Measurements from ENCODE around the gene LDLRAD4.

The LDLRAD4 gene

GRCh38 chr18:13603304-13604019 lies 384.9 kb downstream of the LDLRAD4 start:
- H3K9me3 ChIP-seq (ENCODE audit: insufficient read depth, low read length, severe bottlenecking): no peaks in the 10 kb centered on the region
- TF ChIP-seq CTCF (IDR thresholded peaks at IDR 0.05; ENCODE audit: borderline replicate concordance, extremely low read depth, low read length, poor library complexity, severe bottlenecking) (no peak), EZH2 (IDR thresholded peaks at IDR 0.05; ENCODE audit: borderline replicate concordance, low read depth, low read length, severe bottlenecking) (no peak)
- no peaks in the 10 kb centered on the region; the same call in 1 of the 2 replicates for H4K20me1 ChIP-seq (ENCODE audit: insufficient read depth, low read length)
- DNase-seq (no peak), ATAC-seq (ENCODE audit: insufficient read depth, low read depth) (no peak)
- no peak overlapping the region for H3K4me2 ChIP-seq (ENCODE audit: insufficient read depth, low read length)
- H3K27me3 ChIP-seq (ENCODE audit: insufficient read depth, low read length, poor library complexity): no peaks in the 10 kb centered on the region
- no peak overlapping the region for H3K9ac ChIP-seq (ENCODE audit: low read depth, low read length)
- H3K4me3 ChIP-seq (ENCODE audit: low read depth in 1 of 2, low read length in 2 of 2): no peak overlapping the region
- H2AFZ ChIP-seq (ENCODE audit: low read depth, low read length): no peak overlapping the region
- H3K79me2 ChIP-seq (ENCODE audit: insufficient read depth, low read length): peaks cover 80% of the 10 kb centered on the region
- peak overlapping the region; percentile 17; the same call in 1 of the 2 replicates for H3K27ac ChIP-seq (ENCODE audit: low read length)
- H3K4me1 ChIP-seq (ENCODE audit: insufficient read depth, low read length): peaks cover 49% of the 10 kb centered on the region
- H3K36me3 ChIP-seq (ENCODE audit: insufficient read depth, low read length): peaks cover 19% of the 10 kb centered on the region

DNA sequence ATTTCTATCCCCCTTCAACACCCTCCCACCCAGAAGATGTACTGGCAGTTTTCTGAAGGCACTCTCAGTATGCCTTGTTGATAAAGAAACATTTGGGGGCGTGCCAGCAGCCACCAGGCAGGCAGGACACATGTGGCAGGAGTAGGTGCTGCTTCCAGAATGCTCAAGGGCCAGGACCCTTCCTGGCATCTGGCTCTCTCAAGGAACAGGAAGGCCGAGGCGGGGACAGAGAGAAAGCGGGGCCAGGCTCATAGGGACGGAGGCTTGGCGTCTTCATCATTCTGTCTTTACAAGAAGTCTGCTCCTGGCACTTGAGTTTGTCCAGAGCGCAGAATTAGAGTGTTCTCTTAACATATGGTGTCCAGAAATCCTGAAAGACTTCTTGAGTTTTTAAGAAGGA lies 386.2 kb downstream of the LDLRAD4 start:
- no peak for TF ChIP-seq CTCF (IDR thresholded peaks at IDR 0.05; ENCODE audit: borderline replicate concordance, extremely low read depth, low read length, poor library complexity, severe bottlenecking)
- TF ChIP-seq EZH2 (IDR thresholded peaks at IDR 0.05; ENCODE audit: borderline replicate concordance, low read depth, low read length, severe bottlenecking): no peak
- Histone ChIP-seq H4K20me1 (ENCODE audit: insufficient read depth, low read length) (no peaks in the 10 kb centered on the region; the same call in 1 of the 2 replicates), H3K27me3 (ENCODE audit: insufficient read depth, low read length, poor library complexity) (no peaks in the 10 kb centered on the region), H3K4me1 (ENCODE audit: insufficient read depth, low read length) (peaks cover 62% of the 10 kb centered on the region), H3K9me3 (ENCODE audit: insufficient read depth, low read length, severe bottlenecking) (no peaks in the 10 kb centered on the region), H3K4me3 (ENCODE audit: low read depth in 1 of 2, low read length in 2 of 2) (no peak overlapping the region), H3K27ac (ENCODE audit: low read length) (peak overlapping the region; percentile 42; the same call in 1 of the 2 replicates), H2AFZ (ENCODE audit: low read depth, low read length) (no peak overlapping the region), H3K79me2 (ENCODE audit: insufficient read depth, low read length) (peaks cover 79% of the 10 kb centered on the region), H3K36me3 (ENCODE audit: insufficient read depth, low read length) (peaks cover 14% of the 10 kb centered on the region), H3K4me2 (ENCODE audit: insufficient read depth, low read length) (no peak overlapping the region), H3K9ac (ENCODE audit: low read depth, low read length) (no peak overlapping the region)
- ATAC-seq (ENCODE audit: insufficient read depth, low read depth): no peak
- DNase-seq: no peak

DNA sequence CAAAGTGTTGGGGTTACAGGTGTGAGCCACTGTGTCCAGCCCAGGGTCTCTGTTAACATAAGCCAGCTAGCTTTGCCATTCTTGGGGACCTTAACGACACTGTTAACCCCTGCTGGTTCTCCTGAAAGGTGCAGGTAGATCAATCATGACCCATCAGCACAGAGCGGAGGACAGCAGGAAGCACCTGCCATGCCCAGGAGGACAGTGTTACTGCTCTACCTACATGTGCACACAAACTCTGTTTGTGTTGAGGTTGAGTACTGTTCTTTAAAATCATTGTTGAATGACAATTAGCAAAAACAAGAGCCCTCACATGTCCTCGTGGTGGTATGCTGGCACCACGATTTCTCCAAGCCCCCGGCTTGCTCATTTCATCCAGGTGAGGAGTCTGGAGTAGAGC lies 386.9 kb downstream of the LDLRAD4 start:
- Histone ChIP-seq H3K9me3 (ENCODE audit: insufficient read depth, low read length, severe bottlenecking) (no peaks in the 10 kb centered on the region), H3K9ac (ENCODE audit: low read depth, low read length) (no peak overlapping the region), H3K4me2 (ENCODE audit: insufficient read depth, low read length) (no peak overlapping the region), H3K79me2 (ENCODE audit: insufficient read depth, low read length) (peaks cover 79% of the 10 kb centered on the region), H3K27me3 (ENCODE audit: insufficient read depth, low read length, poor library complexity) (no peaks in the 10 kb centered on the region), H4K20me1 (ENCODE audit: insufficient read depth, low read length) (no peaks in the 10 kb centered on the region; the same call in 1 of the 2 replicates), H3K4me3 (ENCODE audit: low read depth in 1 of 2, low read length in 2 of 2) (no peak overlapping the region), H3K27ac (ENCODE audit: low read length) (peak overlapping the region; percentile 42), H3K36me3 (ENCODE audit: insufficient read depth, low read length) (peaks cover 12% of the 10 kb centered on the region), H3K4me1 (ENCODE audit: insufficient read depth, low read length) (peaks cover 69% of the 10 kb centered on the region), H2AFZ (ENCODE audit: low read depth, low read length) (no peak overlapping the region)
- TF ChIP-seq CTCF (IDR thresholded peaks at IDR 0.05; ENCODE audit: borderline replicate concordance, extremely low read depth, low read length, poor library complexity, severe bottlenecking) (no peak), EZH2 (IDR thresholded peaks at IDR 0.05; ENCODE audit: borderline replicate concordance, low read depth, low read length, severe bottlenecking) (no peak)
- ATAC-seq (ENCODE audit: insufficient read depth, low read depth) (no peak), DNase-seq (no peak)

All from DND-41 (cell line).